GM19452 (cell line): ENCODE data around the gene SNAPC1.
A peak's percentile ranks its signal among the peaks of the same experiment; 100 is the strongest.
"Not testable (repeated sequence)": the region's sequence is repeated elsewhere in the genome, so short reads cannot be mapped to it uniquely, and the experiment has no call there.

ENCODE experiments used
- ATAC-seq: cut with Tn5 transposase; IDR thresholded peaks from one replicate; pipeline ENCODE4 v1.9.1; 2021; ENCODE audit not compliant: unreplicated experiment

SNAPC1 gene

GRCh38 chr14:61761959-61762786 lies at the start of gene SNAPC1:
TSS of gene SNAPC1 (plus strand) at chr14:61762420. CDS start at chr14:61762461, 41 bp downstream.
- peak; percentile 99 for ATAC-seq

GRCh38 chr14:61713724-61714437 lies 48.3 kb upstream of the SNAPC1 start:
- ATAC-seq = no peak

- no peak for ATAC-seq
These were observed 45.3 kb upstream of the SNAPC1 start for GRCh38 chr14:61716956-61717355.

- ATAC-seq = no peak
These were observed 44.2 kb upstream of the SNAPC1 start for GRCh38 chr14:61718039-61718438.

- no peak for ATAC-seq
These were observed 42.6 kb upstream of the SNAPC1 start for GRCh38 chr14:61719344-61720293.

GRCh38 chr14:61720294-61720661 lies 41.9 kb upstream of the SNAPC1 start:
- ATAC-seq = no peak

GRCh38 chr14:61720741-61721140 lies 41.5 kb upstream of the SNAPC1 start:
- no peak for ATAC-seq

- ATAC-seq = no peak
These were observed 38.1 kb upstream of the SNAPC1 start for GRCh38 chr14:61724133-61724532.

- no peak for ATAC-seq
These were observed 35.2 kb upstream of the SNAPC1 start for GRCh38 chr14:61726778-61727658.

GRCh38 chr14:61730756-61731373 lies 31.4 kb upstream of the SNAPC1 start:
- ATAC-seq = no peak

GRCh38 chr14:61733972-61734371 lies 28.2 kb upstream of the SNAPC1 start:
- no peak for ATAC-seq

- no peak for ATAC-seq
These were observed 25.5 kb upstream of the SNAPC1 start for GRCh38 chr14:61736751-61737150.

GRCh38 chr14:61737915-61738314 lies 24.3 kb upstream of the SNAPC1 start:
- no peak for ATAC-seq

- ATAC-seq = no peak
These were observed 23.1 kb upstream of the SNAPC1 start for GRCh38 chr14:61739133-61739532.

- no peak for ATAC-seq
These were observed 19.8 kb upstream of the SNAPC1 start for GRCh38 chr14:61742371-61742770.

- ATAC-seq = no peak
These were observed 18.0 kb upstream of the SNAPC1 start for GRCh38 chr14:61744238-61744637.

- not testable (repeated sequence) for ATAC-seq
These were observed 15.9 kb upstream of the SNAPC1 start for GRCh38 chr14:61746346-61746745.

- ATAC-seq = no peak
These were observed 15.3 kb upstream of the SNAPC1 start for GRCh38 chr14:61746881-61747280.

- no peak for ATAC-seq
These were observed 14.9 kb upstream of the SNAPC1 start for GRCh38 chr14:61747342-61747741.

- no peak for ATAC-seq
These were observed 13.0 kb upstream of the SNAPC1 start for GRCh38 chr14:61749264-61749663.
